Measurements from ENCODE around the gene ZNF407.

- TF ChIP-seq YY1 (IDR thresholded peaks at IDR 0.05; ENCODE audit: insufficient read depth, insufficient read length) = no peak
- no peak for TF ChIP-seq ZNF274 (IDR thresholded peaks at IDR 0.05; ENCODE audit: low read depth, low read length)
- TF ChIP-seq SUZ12 (IDR thresholded peaks at IDR 0.05; ENCODE audit: extremely low read depth, insufficient read depth, insufficient read length) = no peak
Measured at GRCh38 chr18:74945774-74946545, 348.3 kb downstream of the ZNF407 start.

Data from NT2/D1 (cell line).